MM.1S (cell line): ENCODE results near the gene TFRC.

ENCODE experiments used
- DNase-seq: peaks from one replicate; pipeline ENCODE4 v3.0.0-alpha.2; 2015
- H2AFZ ChIP-seq: fragments of 300-600 bp; sonication (generic); 2 replicates; pipeline ENCODE4 v1.6.0; 2016; ENCODE audit warnings: antibody characterized with exemption, low read length
- H3F3A ChIP-seq: fragments of 300-600 bp; sonication (generic); 2 replicates; pipeline ENCODE4 v1.6.1; 2016; ENCODE audit warnings: mild to moderate bottlenecking, antibody characterized with exemption, low read length, moderate library complexity, mixed read lengths; ENCODE audit not compliant: insufficient read depth
- H3K27ac ChIP-seq: fragments of 300-600 bp; sonication (generic); 2 replicates; pipeline ENCODE4 v1.5.1; 2016; ENCODE audit warnings: mild to moderate bottlenecking, low read length
- H3K27me3 ChIP-seq: fragments of 300-600 bp; sonication (generic); replicated peaks from 2 replicates; pipeline ENCODE4 v1.6.0; 2016; ENCODE audit warnings: low read length; ENCODE audit not compliant: insufficient read depth
- H3K36me3 ChIP-seq: fragments of 300-600 bp; sonication (generic); replicated peaks from 2 replicates; pipeline ENCODE4 v1.6.1; 2016; ENCODE audit warnings: mild to moderate bottlenecking, low read length, mixed read lengths; ENCODE audit not compliant: insufficient read depth
- H3K4me1 ChIP-seq: fragments of 300-600 bp; sonication (generic); 2 replicates; pipeline ENCODE4 v1.6.1; 2016; ENCODE audit warnings: low read length, mixed read lengths
- H3K4me2 ChIP-seq: fragments of 300-600 bp; sonication (generic); 2 replicates; pipeline ENCODE4 v1.6.0; 2016; ENCODE audit warnings: low read depth, low read length
- H3K4me3 ChIP-seq: fragments of 300-600 bp; sonication (generic); 2 replicates; pipeline ENCODE4 v1.5.1; 2016; ENCODE audit warnings: low read length, mixed read lengths
- H3K79me2 ChIP-seq: fragments of 300-600 bp; sonication (generic); 2 replicates; pipeline ENCODE4 v1.6.1; 2016; ENCODE audit warnings: mixed run types, low read length, mixed read lengths
- H3K9ac ChIP-seq: fragments of 300-600 bp; sonication (generic); 2 replicates; pipeline ENCODE4 v1.6.1; 2016; ENCODE audit warnings: low read length, mixed read lengths
- H3K9me2 ChIP-seq: fragments of 300-600 bp; sonication (generic); replicated peaks from 2 replicates; pipeline ENCODE4 v1.6.1; 2016; ENCODE audit warnings: mild to moderate bottlenecking, low read length, mixed read lengths; ENCODE audit not compliant: insufficient read depth
- H3K9me3 ChIP-seq: fragments of 300-600 bp; sonication (generic); replicated peaks from 2 replicates; pipeline ENCODE4 v1.6.1; 2016; ENCODE audit warnings: mild to moderate bottlenecking, low read length, mixed read lengths; ENCODE audit not compliant: insufficient read depth
- H4K20me1 ChIP-seq: fragments of 300-600 bp; sonication (generic); 2 replicates; pipeline ENCODE4 v1.6.1; 2016; ENCODE audit warnings: mild to moderate bottlenecking, low read length, moderate library complexity, mixed read lengths; ENCODE audit not compliant: insufficient read depth
- EZH2 ChIP-seq: fragments of 300-600 bp; sonication (generic); optimal IDR thresholded peaks from 2 replicates; pipeline ENCODE3; 2017; ENCODE audit warnings: low read depth, mild to moderate bottlenecking, antibody characterized with exemption, low read length, mixed read lengths
- EZH2phosphoT487 ChIP-seq: fragments of 300-600 bp; sonication (generic); IDR thresholded peaks from 2 replicates; pipeline ENCODE4 v1.6.1; 2018; ENCODE audit warnings: antibody characterized with exemption, low read length
- TF ChIP-seq, protein P1 (sequence below): fragments of 300-600 bp; sonication (generic); IDR thresholded peaks from 2 replicates; pipeline ENCODE4 v1.5.1; 2016; ENCODE audit warnings: antibody characterized with exemption, low read length, mixed read lengths

TFRC gene

GRCh38 chr3:196044513-196044912 is 37.4 kb downstream of the TFRC start:
- Histone ChIP-seq H3K4me1 (no peaks in the 10 kb centered on the region), H3K79me2 (no peaks in the 10 kb centered on the region), H3K9me2 (no peaks in the 10 kb centered on the region), H3K4me3 (no peak overlapping the region), H3K4me2 (no peak overlapping the region), H3F3A (peaks cover 10% of the 10 kb centered on the region; the same call in 1 of the 2 replicates), H3K9ac (no peak overlapping the region), H3K9me3 (no peaks in the 10 kb centered on the region), H3K27ac (no peak overlapping the region), H2AFZ (no peak overlapping the region), H4K20me1 (no peaks in the 10 kb centered on the region), H3K36me3 (peaks cover 2% of the 10 kb centered on the region; the same call in 1 of the 2 replicates), H3K27me3 (no peaks in the 10 kb centered on the region)
- no peak for DNase-seq
- TF ChIP-seq EZH2 (no peak), EZH2phosphoT487 (no peak)
- TF ChIP-seq, protein P1, sequence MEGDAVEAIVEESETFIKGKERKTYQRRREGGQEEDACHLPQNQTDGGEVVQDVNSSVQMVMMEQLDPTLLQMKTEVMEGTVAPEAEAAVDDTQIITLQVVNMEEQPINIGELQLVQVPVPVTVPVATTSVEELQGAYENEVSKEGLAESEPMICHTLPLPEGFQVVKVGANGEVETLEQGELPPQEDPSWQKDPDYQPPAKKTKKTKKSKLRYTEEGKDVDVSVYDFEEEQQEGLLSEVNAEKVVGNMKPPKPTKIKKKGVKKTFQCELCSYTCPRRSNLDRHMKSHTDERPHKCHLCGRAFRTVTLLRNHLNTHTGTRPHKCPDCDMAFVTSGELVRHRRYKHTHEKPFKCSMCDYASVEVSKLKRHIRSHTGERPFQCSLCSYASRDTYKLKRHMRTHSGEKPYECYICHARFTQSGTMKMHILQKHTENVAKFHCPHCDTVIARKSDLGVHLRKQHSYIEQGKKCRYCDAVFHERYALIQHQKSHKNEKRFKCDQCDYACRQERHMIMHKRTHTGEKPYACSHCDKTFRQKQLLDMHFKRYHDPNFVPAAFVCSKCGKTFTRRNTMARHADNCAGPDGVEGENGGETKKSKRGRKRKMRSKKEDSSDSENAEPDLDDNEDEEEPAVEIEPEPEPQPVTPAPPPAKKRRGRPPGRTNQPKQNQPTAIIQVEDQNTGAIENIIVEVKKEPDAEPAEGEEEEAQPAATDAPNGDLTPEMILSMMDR = no peak

DNA sequence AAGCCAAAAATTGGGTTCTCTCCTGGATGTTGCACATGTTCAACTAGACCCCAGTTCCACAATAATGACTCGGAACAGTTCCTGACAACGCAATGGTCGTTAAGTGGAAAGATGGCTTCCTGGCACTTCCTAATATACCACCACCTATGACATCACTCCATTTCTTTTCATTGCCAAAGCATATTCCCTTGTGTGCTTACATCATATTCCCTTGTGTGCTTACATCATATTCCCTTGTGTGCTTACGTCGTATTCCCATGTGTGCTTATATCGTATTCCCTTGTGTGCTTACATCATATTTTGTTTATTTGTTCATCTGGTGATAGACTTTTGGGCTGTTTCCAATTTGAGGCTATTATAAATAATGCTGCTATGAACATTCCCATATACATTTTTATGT is 39.2 kb downstream of the TFRC start:
- Histone ChIP-seq H3K4me2 (no peak overlapping the region), H3K27ac (no peak overlapping the region), H3K9me2 (no peaks in the 10 kb centered on the region), H3K79me2 (no peaks in the 10 kb centered on the region), H4K20me1 (no peaks in the 10 kb centered on the region), H3K9me3 (no peaks in the 10 kb centered on the region), H3F3A (peaks cover 10% of the 10 kb centered on the region; the same call in 1 of the 2 replicates), H3K9ac (no peak overlapping the region), H3K36me3 (no peaks in the 10 kb centered on the region; the same call in 1 of the 2 replicates), H2AFZ (no peak overlapping the region), H3K27me3 (no peaks in the 10 kb centered on the region), H3K4me3 (no peak overlapping the region), H3K4me1 (no peaks in the 10 kb centered on the region)
- DNase-seq = no peak
- TF ChIP-seq, protein P1 = no peak
- TF ChIP-seq EZH2phosphoT487 (no peak), EZH2 (no peak)

DNA sequence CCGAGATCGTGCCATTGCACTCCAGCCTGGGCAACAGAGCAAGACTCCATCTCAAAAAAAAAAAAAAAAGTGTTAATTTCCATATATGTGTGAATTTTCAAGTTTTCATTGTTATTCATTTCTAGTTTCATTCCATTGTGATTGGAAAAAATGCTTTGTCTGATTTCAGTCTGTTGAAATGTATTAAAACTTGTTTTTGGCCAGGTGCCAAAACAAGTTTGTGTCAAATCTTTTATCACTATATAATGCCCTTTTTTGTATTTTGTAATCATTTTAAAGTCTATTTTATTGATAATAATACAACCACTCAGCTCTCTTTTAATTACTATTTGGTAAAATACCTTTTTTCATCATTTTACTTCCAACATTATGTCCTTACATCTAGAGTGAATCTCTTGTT is 42.5 kb downstream of the TFRC start:
- TF ChIP-seq EZH2 (no peak), EZH2phosphoT487 (no peak)
- TF ChIP-seq, protein P1 = no peak
- Histone ChIP-seq H3K9me3 (no peaks in the 10 kb centered on the region), H3K4me3 (no peak overlapping the region), H3K4me1 (no peaks in the 10 kb centered on the region), H3K79me2 (no peaks in the 10 kb centered on the region), H3K9me2 (no peaks in the 10 kb centered on the region), H3K4me2 (no peak overlapping the region), H2AFZ (no peak overlapping the region), H3K36me3 (no peaks in the 10 kb centered on the region), H3K9ac (no peak overlapping the region), H3K27ac (no peak overlapping the region), H3K27me3 (no peaks in the 10 kb centered on the region), H3F3A (no peaks in the 10 kb centered on the region), H4K20me1 (no peaks in the 10 kb centered on the region)
- no peak for DNase-seq
